OCI-LY7 (cell line): ENCODE results near the gene PSMD2.

Experiments
- CTCF ChIP-seq: fragments of 200-600 bp; sonication (generic); conservative IDR thresholded peaks from 2 replicates; pipeline ENCODE4 v1.5.1; 2014; ENCODE audit warnings: mild to moderate bottlenecking, antibody characterized with exemption, low read length, moderate library complexity, mixed read lengths
- EZH2phosphoT487 ChIP-seq: fragments of 200-600 bp; sonication (generic); IDR thresholded peaks from 2 replicates; pipeline ENCODE4 v1.6.1; 2018; ENCODE audit warnings: low read depth, borderline replicate concordance, mild to moderate bottlenecking, mixed run types, antibody characterized with exemption, low read length, moderate library complexity, mixed read lengths

DNA sequence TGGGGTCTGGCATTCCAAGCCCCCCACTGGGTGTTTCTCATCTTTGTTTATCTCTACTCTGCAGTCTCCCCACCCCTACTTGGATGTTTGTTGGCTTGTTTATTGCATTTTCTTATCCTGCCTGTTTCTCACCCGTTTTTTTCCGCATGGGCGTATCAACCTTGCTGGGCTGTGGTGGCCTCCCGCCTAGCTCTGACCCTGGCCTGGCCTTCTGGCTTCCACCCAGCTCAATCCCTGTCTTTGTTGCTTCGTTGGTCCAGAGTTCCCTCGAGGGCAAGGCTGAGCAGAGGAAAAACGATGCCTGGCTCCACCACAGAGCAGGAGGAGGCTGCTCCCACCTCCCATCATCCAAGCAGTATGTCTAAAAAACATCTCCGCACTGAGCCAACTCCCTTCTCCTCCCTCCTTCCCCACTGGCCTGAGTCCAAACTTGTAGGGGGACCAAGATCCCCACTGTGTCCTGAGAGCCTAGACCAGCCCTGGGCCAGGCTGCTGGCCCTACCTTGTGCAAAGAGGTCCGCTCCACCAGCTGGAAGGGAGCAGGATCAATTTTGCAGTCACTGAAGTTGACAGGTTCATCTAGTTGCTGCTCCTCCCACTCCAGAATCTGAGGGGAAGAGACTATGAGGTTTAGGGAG is 52.6 kb downstream of the PSMD2 start:
- TF ChIP-seq CTCF (no peak), EZH2phosphoT487 (no peak)
